Measurements from ENCODE around the gene DDX11. TPM values are rescaled to one million over a fixed set of nuclear protein-coding genes. Genes with fewer than 3 reads are reported as not detected.
"Not testable (repeated sequence)": the region's sequence is repeated elsewhere in the genome, so short reads cannot be mapped to it uniquely, and the experiment has no call there.

DDX11 gene
- total RNA-seq, 2 donors from 2014 or later: 34.3 to 41.2 TPM

DNA sequence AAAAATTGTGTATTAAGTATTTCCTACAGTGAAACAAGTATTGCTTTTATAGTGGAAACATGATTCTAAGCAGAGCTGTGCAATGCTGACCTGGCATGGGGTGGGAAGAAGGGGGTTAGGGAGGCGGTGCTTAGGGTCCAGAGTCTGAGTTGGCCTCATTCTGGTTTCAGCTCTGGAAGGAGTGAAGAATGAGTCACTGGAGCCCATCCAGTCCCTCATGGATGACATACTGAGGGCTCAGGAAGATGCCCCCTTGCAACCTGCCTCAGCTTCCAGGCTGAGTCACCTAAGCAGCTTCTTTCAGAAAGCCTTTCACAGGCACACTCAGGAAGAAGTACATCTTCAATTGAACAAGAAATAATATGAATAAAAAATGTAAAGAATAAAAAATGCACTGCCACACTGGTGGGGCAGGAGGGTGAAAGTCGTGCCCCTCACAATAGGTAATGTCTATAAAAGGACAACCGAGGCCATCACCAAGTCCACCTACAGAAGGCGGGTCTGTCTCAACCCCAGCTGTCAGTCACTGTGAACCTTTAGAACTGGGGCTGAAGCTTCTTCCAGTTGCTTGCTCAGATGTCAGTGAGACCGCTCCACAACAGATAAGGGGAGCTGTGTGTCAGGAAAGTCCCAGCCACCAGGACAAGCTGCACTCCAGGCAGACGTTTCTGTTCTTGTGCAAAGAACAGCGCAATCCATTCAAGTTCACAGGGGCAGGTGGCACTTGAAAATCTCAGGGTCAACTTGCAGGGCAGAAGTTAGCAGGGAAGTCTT lies 20.8 kb upstream of the DDX11 start:
- ATAC-seq; H3K4me1 ChIP-seq; H3K27ac ChIP-seq; H3K4me3 ChIP-seq; DNase-seq; H3K9me3 ChIP-seq; intact Hi-C loops (cut with DNase I); H3K36me3 ChIP-seq (replicated peaks in 1 of 2; ENCODE audit: insufficient read depth in 1 of 2, low read depth in 2 of 2); H3K27me3 ChIP-seq: not testable (repeated sequence)
- 77 to 83% methylated on average over 7 of the region's 7 CpGs for WGBS, 2 donors

DNA sequence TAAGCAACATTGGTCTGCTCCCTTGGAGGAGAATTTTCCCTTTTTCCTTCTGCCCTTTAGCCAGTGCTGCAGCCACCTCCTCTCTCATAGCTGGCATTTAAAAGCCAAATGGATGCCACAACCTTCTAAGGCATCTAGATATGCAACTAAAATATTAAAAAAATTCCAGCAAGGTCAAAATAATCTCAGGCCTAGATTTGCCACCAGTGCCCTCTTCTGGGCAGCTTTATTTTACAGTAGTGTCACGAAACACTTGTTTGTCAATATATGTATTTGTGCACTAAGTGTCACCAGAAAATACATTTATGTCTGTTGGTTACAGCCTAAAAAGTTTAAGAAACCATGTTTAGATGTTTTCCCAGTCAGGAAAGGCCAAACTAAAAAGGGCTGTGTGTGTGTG lies 19.7 kb upstream of the DDX11 start:
- H3K4me1 ChIP-seq; H3K9me3 ChIP-seq; H3K36me3 ChIP-seq (replicated peaks in 1 of 2; ENCODE audit: insufficient read depth in 1 of 2, low read depth in 2 of 2); intact Hi-C loops (cut with DNase I); H3K4me3 ChIP-seq; H3K27me3 ChIP-seq; DNase-seq; ATAC-seq; H3K27ac ChIP-seq: not testable (repeated sequence)
- TF ChIP-seq, protein P1, sequence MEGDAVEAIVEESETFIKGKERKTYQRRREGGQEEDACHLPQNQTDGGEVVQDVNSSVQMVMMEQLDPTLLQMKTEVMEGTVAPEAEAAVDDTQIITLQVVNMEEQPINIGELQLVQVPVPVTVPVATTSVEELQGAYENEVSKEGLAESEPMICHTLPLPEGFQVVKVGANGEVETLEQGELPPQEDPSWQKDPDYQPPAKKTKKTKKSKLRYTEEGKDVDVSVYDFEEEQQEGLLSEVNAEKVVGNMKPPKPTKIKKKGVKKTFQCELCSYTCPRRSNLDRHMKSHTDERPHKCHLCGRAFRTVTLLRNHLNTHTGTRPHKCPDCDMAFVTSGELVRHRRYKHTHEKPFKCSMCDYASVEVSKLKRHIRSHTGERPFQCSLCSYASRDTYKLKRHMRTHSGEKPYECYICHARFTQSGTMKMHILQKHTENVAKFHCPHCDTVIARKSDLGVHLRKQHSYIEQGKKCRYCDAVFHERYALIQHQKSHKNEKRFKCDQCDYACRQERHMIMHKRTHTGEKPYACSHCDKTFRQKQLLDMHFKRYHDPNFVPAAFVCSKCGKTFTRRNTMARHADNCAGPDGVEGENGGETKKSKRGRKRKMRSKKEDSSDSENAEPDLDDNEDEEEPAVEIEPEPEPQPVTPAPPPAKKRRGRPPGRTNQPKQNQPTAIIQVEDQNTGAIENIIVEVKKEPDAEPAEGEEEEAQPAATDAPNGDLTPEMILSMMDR (IDR thresholded peaks at IDR 0.05): peak in 2 of 7 experiments; percentile 4 to 11
- 74 to 78% methylated on average over 1 of the region's 1 CpG for WGBS, 2 donors

DNA sequence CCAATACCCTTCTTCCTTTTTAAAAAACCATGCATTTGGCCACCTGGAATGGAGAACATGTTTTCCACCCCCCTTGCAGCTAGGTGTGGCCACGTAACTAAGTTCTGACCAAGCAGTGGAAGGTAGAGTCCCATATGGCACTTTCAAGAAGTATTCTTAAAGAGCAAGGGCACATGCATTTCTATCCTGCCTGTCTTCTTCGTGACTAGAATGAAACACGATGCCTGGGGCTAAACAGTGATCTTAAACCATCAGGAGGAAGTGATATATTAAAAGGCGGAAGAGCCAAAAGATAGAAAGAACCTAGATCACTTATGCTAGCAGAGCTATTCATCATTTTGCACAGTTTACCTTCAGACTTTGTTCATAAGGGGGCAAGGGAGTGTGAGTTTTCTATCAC lies 16.0 kb upstream of the DDX11 start:
- intact Hi-C loops (cut with DNase I): no loop called here
- ATAC-seq: no peak
- H3K9me3 ChIP-seq: no peaks in the 10 kb centered on the region
- TF ChIP-seq POLR2A (IDR thresholded peaks at IDR 0.05): no peak
- TF ChIP-seq, protein P1 (IDR thresholded peaks at IDR 0.05): no peak
- DNase-seq: no peak
- H3K36me3 ChIP-seq (replicated peaks in 1 of 2; ENCODE audit: insufficient read depth in 1 of 2, low read depth in 2 of 2): no peaks in the 10 kb centered on the region
- no peaks in the 10 kb centered on the region for H3K4me1 ChIP-seq
- no peaks in the 10 kb centered on the region for H3K27me3 ChIP-seq
- H3K27ac ChIP-seq: no peak overlapping the region
- H3K4me3 ChIP-seq: no peak overlapping the region
- 77 to 89% methylated on average over 4 of the region's 4 CpGs for WGBS, 2 donors

DNA sequence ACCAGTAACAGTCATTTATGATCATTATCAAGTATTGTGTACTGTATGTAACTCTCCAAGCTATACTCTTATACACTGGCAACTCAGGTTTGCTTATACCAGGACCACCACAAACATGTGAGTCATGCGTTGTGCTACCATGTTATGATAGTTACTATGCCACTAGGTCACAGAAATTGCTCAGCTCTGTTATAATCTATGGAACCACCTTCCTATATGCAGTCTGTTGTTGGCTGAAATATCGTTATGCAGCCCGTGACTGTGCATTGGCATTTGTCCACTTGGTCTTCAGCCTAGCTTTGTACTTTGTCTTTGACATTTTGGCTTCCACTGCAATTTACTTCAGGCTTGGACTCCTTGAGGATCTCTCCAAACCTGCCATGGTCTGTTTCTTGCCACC lies 7.5 kb upstream of the DDX11 start:
- DNase-seq (peak in 1 of 4 donors; percentile 12), ATAC-seq (peak; percentile 52)
- H3K4me3 ChIP-seq; intact Hi-C loops (cut with DNase I); H3K27me3 ChIP-seq; H3K4me1 ChIP-seq; H3K27ac ChIP-seq; H3K9me3 ChIP-seq; H3K36me3 ChIP-seq (replicated peaks in 1 of 2; ENCODE audit: insufficient read depth in 1 of 2, low read depth in 2 of 2): not testable (repeated sequence)
- 51% methylated on average over 3 of the region's 3 CpGs for WGBS, 2 donors

DNA sequence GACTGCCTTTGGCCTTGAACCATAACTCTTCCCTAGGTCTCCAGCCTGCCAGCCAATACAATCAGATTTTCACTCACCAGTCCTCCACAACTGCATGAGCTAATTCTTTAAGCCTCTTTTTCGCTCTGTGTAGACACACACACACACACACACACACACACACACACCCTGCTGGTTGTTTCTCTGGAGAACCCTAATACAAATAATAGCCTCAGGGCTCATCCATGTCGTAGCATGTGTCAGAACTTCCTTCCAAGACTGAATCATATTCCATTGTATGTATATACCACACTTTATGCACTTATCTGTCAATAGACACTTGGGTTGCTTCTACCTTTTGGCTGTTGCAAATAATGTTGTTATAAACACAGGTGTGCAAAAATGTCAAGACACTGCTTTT lies 6.0 kb upstream of the DDX11 start:
- H3K9me3 ChIP-seq; intact Hi-C loops (cut with DNase I); H3K4me1 ChIP-seq; H3K36me3 ChIP-seq (replicated peaks in 1 of 2; ENCODE audit: insufficient read depth in 1 of 2, low read depth in 2 of 2); H3K27me3 ChIP-seq; DNase-seq; H3K4me3 ChIP-seq; H3K27ac ChIP-seq; ATAC-seq: not testable (repeated sequence)
- WGBS, 2 donors: 86 to 97% methylated on average over 2 of the region's 2 CpGs

DNA sequence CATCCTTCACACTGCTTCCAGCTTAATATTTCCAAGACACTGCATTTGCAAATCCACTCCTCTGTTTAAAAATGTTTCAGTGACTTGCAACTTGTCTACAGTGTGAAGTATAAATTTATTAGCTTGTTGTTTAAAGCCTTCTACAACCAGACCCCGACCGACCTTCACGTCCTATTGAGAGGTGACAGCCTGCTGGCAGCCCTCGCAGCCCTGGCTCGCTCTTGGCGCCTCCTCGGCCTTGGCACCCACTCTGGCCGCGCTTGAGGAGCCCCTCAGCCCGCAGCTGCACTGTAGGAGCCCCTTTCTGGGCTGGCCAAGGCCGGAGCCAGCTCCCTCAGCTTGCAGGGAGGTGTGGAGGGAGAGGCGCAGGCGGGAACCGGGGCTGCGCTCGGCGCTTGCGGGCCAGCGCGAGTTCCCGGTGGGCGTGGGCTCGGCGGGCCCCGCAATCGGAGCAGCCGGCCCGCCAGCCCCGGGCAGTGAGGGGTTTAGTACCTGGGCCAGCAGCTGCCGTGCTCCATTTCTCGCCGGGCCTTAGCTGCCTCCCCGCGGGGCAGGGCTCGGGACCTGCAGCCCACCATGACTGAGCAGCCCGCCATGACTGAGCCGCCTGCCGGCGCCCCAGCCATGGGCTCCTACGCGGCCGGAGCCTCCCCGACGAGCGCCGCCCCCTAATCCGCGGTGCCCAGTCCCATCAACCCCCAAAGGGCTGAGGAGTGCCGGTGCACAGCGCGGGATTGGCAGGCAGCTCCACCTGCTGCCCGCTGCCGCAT lies 2.5 kb upstream of the DDX11 start:
- H3K27me3 ChIP-seq; H3K9me3 ChIP-seq; H3K4me1 ChIP-seq; H3K4me3 ChIP-seq; ATAC-seq; DNase-seq; H3K36me3 ChIP-seq (replicated peaks in 1 of 2; ENCODE audit: insufficient read depth in 1 of 2, low read depth in 2 of 2); intact Hi-C loops (cut with DNase I); H3K27ac ChIP-seq: not testable (repeated sequence)
- 94 to 100% methylated on average over 2 to 20 of the region's 53 CpGs for WGBS, 2 donors

DNA sequence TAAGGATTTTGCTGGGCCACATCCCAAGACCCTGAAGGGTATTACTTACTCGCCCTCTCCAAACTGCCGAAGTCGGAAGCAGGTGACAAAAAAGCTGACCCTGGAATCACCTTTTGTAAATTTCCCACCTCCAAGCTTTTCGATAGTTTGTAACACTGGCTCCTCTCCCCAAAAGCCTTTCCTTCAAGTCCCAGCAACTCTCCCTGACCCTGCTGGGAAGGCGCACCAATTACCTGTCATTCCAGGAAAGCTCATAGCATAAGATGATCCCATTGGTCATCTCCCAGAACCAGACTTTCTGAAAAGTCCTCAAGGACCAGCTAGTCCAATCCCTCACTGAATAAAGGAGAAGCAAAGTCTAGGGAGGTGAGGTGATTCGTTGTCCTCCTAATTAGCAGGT lies 698 bp upstream of the DDX11 start:
- H3K27me3 ChIP-seq; ATAC-seq; H3K4me1 ChIP-seq; intact Hi-C loops (cut with DNase I); DNase-seq; H3K9me3 ChIP-seq; H3K36me3 ChIP-seq (replicated peaks in 1 of 2; ENCODE audit: insufficient read depth in 1 of 2, low read depth in 2 of 2); H3K4me3 ChIP-seq: not testable (repeated sequence)
- 51 to 59% methylated on average over 5 of the region's 6 CpGs for WGBS, 2 donors
- H3K27ac ChIP-seq: peak overlapping the region in 2 of 4 donors; percentile 94 to 97
